ENCODE results near the gene CHST8.

Gene CHST8

DNA sequence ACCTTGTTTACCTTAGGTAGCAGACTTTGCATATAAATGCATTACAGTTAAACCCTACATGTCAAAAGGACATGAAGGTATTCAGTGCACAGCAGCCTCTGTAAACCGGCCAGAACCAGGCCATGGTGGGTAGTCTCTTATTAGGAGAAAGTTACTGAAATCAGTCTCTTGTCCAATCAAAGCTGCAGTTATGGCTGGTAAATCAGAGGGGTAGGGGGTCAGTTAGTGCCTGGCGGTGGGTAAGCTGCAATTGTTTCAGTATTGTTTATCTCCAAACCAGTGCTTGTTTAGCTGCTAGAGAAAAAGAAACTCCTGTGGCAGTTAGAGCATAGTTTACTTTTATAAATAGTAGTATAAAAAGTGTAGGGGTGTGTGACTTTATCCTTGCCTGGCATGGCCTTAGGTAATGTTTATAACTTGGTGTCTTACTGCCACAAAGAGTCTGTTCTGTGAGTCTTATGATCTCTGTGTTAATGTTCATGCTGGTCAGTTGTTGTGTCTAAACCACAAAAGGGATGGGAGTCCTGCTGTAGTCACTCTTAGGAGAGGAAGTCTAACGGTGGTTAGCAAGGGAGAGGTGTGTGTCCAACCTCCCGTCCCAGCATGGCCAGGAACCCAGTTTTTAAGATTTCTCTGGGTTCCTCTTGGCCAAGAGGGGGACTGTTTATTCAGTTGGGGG is 28.0 kb downstream of the CHST8 start:
- H3K18ac ChIP-seq (ENCODE audit: low read depth in 1 of 2, low read length in 2 of 2) = no peak overlapping the region
- no peak overlapping the region for H2BK120ac ChIP-seq (ENCODE audit: low read depth, low read length)
- no peak overlapping the region for H3K9ac ChIP-seq (ENCODE audit: low read length)
- no peak overlapping the region for H4K8ac ChIP-seq (ENCODE audit: low read length)
- H3K9me3 ChIP-seq (ENCODE audit: control insufficient read depth, low read length) = peaks cover 4% of the 10 kb centered on the region
- H3K36me3 ChIP-seq (ENCODE audit: control insufficient read depth in 1 of 2, insufficient read depth in 2 of 2, low read depth in 1 of 2, low read length in 2 of 2) = no peaks in the 10 kb centered on the region
- H3K4me1 ChIP-seq (ENCODE audit: control insufficient read depth, insufficient read depth, low read depth, low read length) = no peaks in the 10 kb centered on the region
- no peak overlapping the region for H2AK5ac ChIP-seq (ENCODE audit: low read length, severe bottlenecking)
- H2BK5ac ChIP-seq (ENCODE audit: low read depth, low read length, poor library complexity, severe bottlenecking) = no peak overlapping the region
- no peak overlapping the region for H3K27ac ChIP-seq (ENCODE audit: low read length, poor library complexity, severe bottlenecking)
- H3K4ac ChIP-seq (ENCODE audit: low read depth in 1 of 2, low read length in 2 of 2) = no peak overlapping the region
- H2AFZ ChIP-seq (ENCODE audit: low read depth, low read length) = no peak overlapping the region
- no peak overlapping the region for H3K4me3 ChIP-seq (ENCODE audit: insufficient read depth in 1 of 2, low read depth in 1 of 2, low read length in 2 of 2)
- no peak overlapping the region for H2BK12ac ChIP-seq (ENCODE audit: low read length in 2 of 2)
- H3K4me2 ChIP-seq (ENCODE audit: low read length, poor library complexity, severe bottlenecking) = no peak overlapping the region
- no peak overlapping the region for H4K91ac ChIP-seq (ENCODE audit: low read length)
- no peaks in the 10 kb centered on the region for H3K27me3 ChIP-seq (ENCODE audit: control insufficient read depth in 1 of 2, insufficient read depth in 1 of 2, low read length in 2 of 2)
- no peak overlapping the region for H3K23ac ChIP-seq (ENCODE audit: low read length in 2 of 2)
- H3K79me1 ChIP-seq (replicated peaks; ENCODE audit: low read length, poor library complexity, severe bottlenecking) = no peaks in the 10 kb centered on the region
- no peak overlapping the region for H2BK15ac ChIP-seq (ENCODE audit: low read depth, poor library complexity, severe bottlenecking)
- 38% methylated on average over 3 of the region's 4 CpGs for WGBS
- DNase-seq = no peak
- no peak overlapping the region for H3K14ac ChIP-seq (ENCODE audit: low read length in 2 of 2)

DNA sequence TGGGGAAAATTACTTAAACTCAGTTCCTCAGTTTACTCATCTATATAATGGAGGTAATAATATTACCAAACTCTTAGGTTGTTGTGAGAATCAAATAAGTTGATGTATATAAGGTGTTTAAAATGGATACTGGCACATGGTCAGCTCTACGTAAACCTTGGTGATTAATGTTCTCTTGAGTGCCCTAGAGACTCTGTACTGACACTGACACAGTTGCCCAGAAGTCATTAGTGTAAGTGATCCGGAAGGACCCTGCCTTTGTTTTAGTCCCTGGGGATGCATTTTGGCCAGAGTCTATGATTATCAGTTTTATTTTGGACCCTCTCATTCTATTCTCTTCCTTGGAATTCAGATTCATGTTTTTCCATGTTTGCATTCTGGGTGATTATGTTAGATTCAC is 31.9 kb downstream of the CHST8 start:
- H3K4me3 ChIP-seq (ENCODE audit: insufficient read depth in 1 of 2, low read depth in 1 of 2, low read length in 2 of 2) = no peak overlapping the region
- no peak overlapping the region for H2BK15ac ChIP-seq (ENCODE audit: low read depth, poor library complexity, severe bottlenecking)
- no peak overlapping the region for H3K23ac ChIP-seq (ENCODE audit: low read length in 2 of 2)
- H3K14ac ChIP-seq (ENCODE audit: low read length in 2 of 2) = no peak overlapping the region
- no peak overlapping the region for H2AK5ac ChIP-seq (ENCODE audit: low read length, severe bottlenecking)
- H4K91ac ChIP-seq (ENCODE audit: low read length) = no peak overlapping the region
- no peaks in the 10 kb centered on the region for H3K36me3 ChIP-seq (ENCODE audit: control insufficient read depth in 1 of 2, insufficient read depth in 2 of 2, low read depth in 1 of 2, low read length in 2 of 2)
- H3K27me3 ChIP-seq (ENCODE audit: control insufficient read depth in 1 of 2, insufficient read depth in 1 of 2, low read length in 2 of 2) = no peaks in the 10 kb centered on the region
- no peak for DNase-seq
- no peak overlapping the region for H4K8ac ChIP-seq (ENCODE audit: low read length)
- H3K18ac ChIP-seq (ENCODE audit: low read depth in 1 of 2, low read length in 2 of 2) = no peak overlapping the region
- no peak overlapping the region for H2BK120ac ChIP-seq (ENCODE audit: low read depth, low read length)
- no peaks in the 10 kb centered on the region for H3K79me1 ChIP-seq (replicated peaks; ENCODE audit: low read length, poor library complexity, severe bottlenecking)
- no peak overlapping the region for H3K9ac ChIP-seq (ENCODE audit: low read length)
- H3K9me3 ChIP-seq (ENCODE audit: control insufficient read depth, low read length) = peaks cover 4% of the 10 kb centered on the region
- H2BK12ac ChIP-seq (ENCODE audit: low read length in 2 of 2) = no peak overlapping the region
- H3K4me2 ChIP-seq (ENCODE audit: low read length, poor library complexity, severe bottlenecking) = no peak overlapping the region
- no peaks in the 10 kb centered on the region for H3K4me1 ChIP-seq (ENCODE audit: control insufficient read depth, insufficient read depth, low read depth, low read length)
- no peak overlapping the region for H2AFZ ChIP-seq (ENCODE audit: low read depth, low read length)
- no peak overlapping the region for H3K4ac ChIP-seq (ENCODE audit: low read depth in 1 of 2, low read length in 2 of 2)
- H3K27ac ChIP-seq (ENCODE audit: low read length, poor library complexity, severe bottlenecking) = no peak overlapping the region
- 66% methylated on average over 2 of the region's 2 CpGs for WGBS
- H2BK5ac ChIP-seq (ENCODE audit: low read depth, low read length, poor library complexity, severe bottlenecking) = no peak overlapping the region

DNA sequence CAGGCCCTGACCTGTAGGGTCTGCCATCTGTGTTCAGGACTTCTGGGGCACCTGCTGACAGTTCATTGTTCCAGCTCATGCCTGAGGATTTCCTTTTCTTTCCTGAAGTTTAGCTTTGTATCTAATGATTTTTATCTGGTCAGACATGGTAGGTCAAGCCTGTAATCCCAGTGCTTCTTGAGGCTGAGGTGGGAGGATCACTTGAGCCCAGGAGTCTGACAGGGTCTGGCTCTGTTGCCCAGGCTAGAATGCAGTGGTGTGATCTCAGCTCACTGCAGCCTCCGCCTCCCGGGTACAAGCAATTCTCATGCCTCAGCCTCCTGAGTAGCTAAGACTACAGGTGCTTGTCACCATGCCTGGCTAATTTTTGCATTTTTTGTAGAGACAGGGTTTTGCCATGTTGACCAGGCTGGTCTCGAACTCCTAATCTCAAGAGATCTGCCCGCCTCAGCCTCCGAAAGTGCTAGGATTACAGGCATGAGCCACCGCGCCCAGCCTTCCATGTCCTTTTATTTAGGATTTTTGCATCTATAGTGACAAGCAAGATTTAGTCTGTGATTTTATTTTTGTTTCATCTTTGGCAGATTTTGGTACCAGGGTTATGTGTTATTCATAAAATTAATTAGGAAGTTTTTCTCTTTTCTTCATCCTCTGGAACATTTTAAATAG is 33.2 kb downstream of the CHST8 start:
- Histone ChIP-seq H3K4ac (ENCODE audit: low read depth in 1 of 2, low read length in 2 of 2) (no peak overlapping the region), H2BK5ac (ENCODE audit: low read depth, low read length, poor library complexity, severe bottlenecking) (no peak overlapping the region), H4K91ac (ENCODE audit: low read length) (no peak overlapping the region), H3K4me3 (ENCODE audit: insufficient read depth in 1 of 2, low read depth in 1 of 2, low read length in 2 of 2) (no peak overlapping the region), H3K27ac (ENCODE audit: low read length, poor library complexity, severe bottlenecking) (no peak overlapping the region), H3K79me1 (replicated peaks; ENCODE audit: low read length, poor library complexity, severe bottlenecking) (no peaks in the 10 kb centered on the region), H2BK12ac (ENCODE audit: low read length in 2 of 2) (no peak overlapping the region), H3K27me3 (ENCODE audit: control insufficient read depth in 1 of 2, insufficient read depth in 1 of 2, low read length in 2 of 2) (peaks cover 0 to 3% of the 10 kb centered on the region in 2 experiments), H2AFZ (ENCODE audit: low read depth, low read length) (no peak overlapping the region), H3K18ac (ENCODE audit: low read depth in 1 of 2, low read length in 2 of 2) (no peak overlapping the region), H3K23ac (ENCODE audit: low read length in 2 of 2) (no peak overlapping the region), H2BK120ac (ENCODE audit: low read depth, low read length) (no peak overlapping the region), H3K9me3 (ENCODE audit: control insufficient read depth, low read length) (peaks cover 4% of the 10 kb centered on the region), H2BK15ac (ENCODE audit: low read depth, poor library complexity, severe bottlenecking) (no peak overlapping the region), H3K4me2 (ENCODE audit: low read length, poor library complexity, severe bottlenecking) (no peak overlapping the region), H3K36me3 (ENCODE audit: control insufficient read depth in 1 of 2, insufficient read depth in 2 of 2, low read depth in 1 of 2, low read length in 2 of 2) (no peaks in the 10 kb centered on the region), H3K14ac (ENCODE audit: low read length in 2 of 2) (no peak overlapping the region), H3K4me1 (ENCODE audit: control insufficient read depth, insufficient read depth, low read depth, low read length) (no peaks in the 10 kb centered on the region), H3K9ac (ENCODE audit: low read length) (no peak overlapping the region), H4K8ac (ENCODE audit: low read length) (no peak overlapping the region), H2AK5ac (ENCODE audit: low read length, severe bottlenecking) (no peak overlapping the region)
- WGBS = 74% methylated on average over 6 of the region's 7 CpGs
- DNase-seq = no peak

DNA sequence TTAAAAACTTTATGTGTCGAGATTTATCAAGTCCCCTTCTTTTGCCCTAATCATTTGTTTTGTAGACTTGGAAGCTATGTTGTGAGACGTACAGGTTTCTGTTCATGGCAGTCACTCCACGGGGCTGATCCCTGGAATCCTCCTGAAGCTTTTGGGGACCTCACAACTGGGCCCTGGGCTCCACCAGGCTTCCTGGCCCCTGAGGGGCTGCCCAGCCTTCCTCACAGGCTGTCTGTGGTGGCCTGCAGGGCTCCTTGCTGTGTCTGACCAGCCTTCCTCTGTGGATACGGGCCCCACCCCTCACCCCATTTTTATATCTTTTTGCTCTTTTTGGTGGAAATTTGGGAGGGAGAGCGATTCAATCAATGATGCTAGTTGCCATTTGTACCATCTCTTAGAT is 38.1 kb downstream of the CHST8 start:
- no peak overlapping the region for H3K23ac ChIP-seq (ENCODE audit: low read length in 2 of 2)
- H2AK5ac ChIP-seq (ENCODE audit: low read length, severe bottlenecking) = no peak overlapping the region
- H2BK5ac ChIP-seq (ENCODE audit: low read depth, low read length, poor library complexity, severe bottlenecking) = no peak overlapping the region
- no peaks in the 10 kb centered on the region for H3K9me3 ChIP-seq (ENCODE audit: control insufficient read depth, low read length)
- no peak overlapping the region for H3K9ac ChIP-seq (ENCODE audit: low read length)
- H2BK120ac ChIP-seq (ENCODE audit: low read depth, low read length) = no peak overlapping the region
- no peak overlapping the region for H2BK12ac ChIP-seq (ENCODE audit: low read length in 2 of 2)
- no peaks in the 10 kb centered on the region for H3K36me3 ChIP-seq (ENCODE audit: control insufficient read depth in 1 of 2, insufficient read depth in 2 of 2, low read depth in 1 of 2, low read length in 2 of 2)
- H3K4me3 ChIP-seq (ENCODE audit: insufficient read depth in 1 of 2, low read depth in 1 of 2, low read length in 2 of 2) = no peak overlapping the region
- no peak overlapping the region for H4K8ac ChIP-seq (ENCODE audit: low read length)
- no peak overlapping the region for H3K14ac ChIP-seq (ENCODE audit: low read length in 2 of 2)
- DNase-seq = no peak
- H3K4me1 ChIP-seq (ENCODE audit: control insufficient read depth, insufficient read depth, low read depth, low read length) = no peaks in the 10 kb centered on the region
- 79% methylated on average over 4 of the region's 5 CpGs for WGBS
- no peak overlapping the region for H4K91ac ChIP-seq (ENCODE audit: low read length)
- no peaks in the 10 kb centered on the region for H3K79me1 ChIP-seq (replicated peaks; ENCODE audit: low read length, poor library complexity, severe bottlenecking)
- peaks cover 0 to 9% of the 10 kb centered on the region in 2 experiments for H3K27me3 ChIP-seq (ENCODE audit: control insufficient read depth in 1 of 2, insufficient read depth in 1 of 2, low read length in 2 of 2)
- H3K4me2 ChIP-seq (ENCODE audit: low read length, poor library complexity, severe bottlenecking) = no peak overlapping the region
- H2AFZ ChIP-seq (ENCODE audit: low read depth, low read length) = no peak overlapping the region
- no peak overlapping the region for H3K4ac ChIP-seq (ENCODE audit: low read depth in 1 of 2, low read length in 2 of 2)
- H3K18ac ChIP-seq (ENCODE audit: low read depth in 1 of 2, low read length in 2 of 2) = no peak overlapping the region
- no peak overlapping the region for H2BK15ac ChIP-seq (ENCODE audit: low read depth, poor library complexity, severe bottlenecking)
- H3K27ac ChIP-seq (ENCODE audit: low read length, poor library complexity, severe bottlenecking) = no peak overlapping the region
